Endodermal cell (in vitro differentiated cells): ENCODE results near the gene TAF15. TPM values are rescaled to one million over a fixed set of nuclear protein-coding genes. Genes with fewer than 3 reads are reported as not detected.

Experiments
- DNase-seq: peaks from one replicate; pipeline ENCODE4 v3.0.0-alpha.2; 2017
- H3K27ac ChIP-seq: 2 replicates; pipeline ENCODE4 v1.5.1; 2013; ENCODE audit warnings: mild to moderate bottlenecking, low read depth, low read length, moderate library complexity
- H3K27me3 ChIP-seq: 2 replicates; pipeline ENCODE4 v1.6.1; 2013; ENCODE audit warnings: mild to moderate bottlenecking, low read length, moderate library complexity; ENCODE audit not compliant: insufficient read depth, control insufficient read depth, poor library complexity, severe bottlenecking
- H3K36me3 ChIP-seq: 2 replicates; pipeline ENCODE4 v1.7.0; 2013; ENCODE audit warnings: mild to moderate bottlenecking, low read length, moderate library complexity; ENCODE audit not compliant: control insufficient read depth, insufficient read depth
- H3K4me1 ChIP-seq: one replicate; pipeline ENCODE4 v1.7.0; 2013; ENCODE audit warnings: low read length; ENCODE audit not compliant: control insufficient read depth, insufficient read depth
- H3K4me3 ChIP-seq: 2 replicates; pipeline ENCODE4 v1.5.1; 2013; ENCODE audit warnings: mild to moderate bottlenecking, low read length, moderate library complexity
- H3K9ac ChIP-seq: 2 replicates; pipeline ENCODE4 v1.6.1; 2013; ENCODE audit warnings: mild to moderate bottlenecking, low read length, moderate library complexity; ENCODE audit not compliant: poor library complexity, severe bottlenecking; ENCODE audit errors: extremely low read depth
- H3K9me3 ChIP-seq: 2 replicates; pipeline ENCODE4 v1.6.1; 2013; ENCODE audit warnings: mild to moderate bottlenecking, low read length, moderate library complexity; ENCODE audit not compliant: control insufficient read depth
- H3K27ac Mint-ChIP-seq: 2 replicates; pipeline ENCODE4 v1.8.0; 2020; ENCODE audit warnings: mixed read lengths
- H3K27me3 Mint-ChIP-seq: 2 replicates; pipeline ENCODE4 v1.8.0; 2021; ENCODE audit warnings: mild to moderate bottlenecking, mixed read lengths; ENCODE audit not compliant: insufficient read depth
- H3K36me3 Mint-ChIP-seq: 2 replicates; pipeline ENCODE4 v1.8.0; 2020; ENCODE audit warnings: low read depth, mixed read lengths
- H3K4me1 Mint-ChIP-seq: 2 replicates; pipeline ENCODE4 v1.8.0; 2020; ENCODE audit warnings: mixed read lengths
- H3K4me3 Mint-ChIP-seq: 2 replicates; pipeline ENCODE4 v1.8.0; 2020; ENCODE audit warnings: mild to moderate bottlenecking, moderate library complexity, mixed read lengths
- H3K9me3 Mint-ChIP-seq: 2 replicates; pipeline ENCODE4 v1.8.0; 2020; ENCODE audit warnings: mild to moderate bottlenecking, mixed read lengths
- WGBS, 2 experiments: methylation state at CpG; one replicate each; pipeline versions ENCODE4 v1.1.5 to v1.1.7; 2013; ENCODE audit warnings: missing lambda C conversion rate in 2 of 2, mixed read lengths in 1 of 2; ENCODE audit not compliant: insufficient coverage in 1 of 2, insufficient read length in 1 of 2; 5-methylcytosine and 5-hydroxymethylcytosine counted together
- total RNA-seq, 2 donors: library from RNA; stranded (reverse); fragmentation: NEBNext Ultra II Directional in 1 of 2; extraction: Animal tissue kit (Norgen Biotek cat#: 25700) in 1 of 2; gene quantifications; 2 replicates in 1 of 2; 3 replicates in 1 of 2; pipeline ENCODE4 v1.2.1, GENCODE V29; 2021
- TF ChIP-seq, protein P1 (sequence below): fragments of 200-600 bp; sonication (generic); conservative IDR thresholded peaks from 2 replicates; pipeline ENCODE4 v1.5.0; 2021; ENCODE audit warnings: antibody characterized with exemption, mild to moderate bottlenecking

The TAF15 gene
- total RNA-seq, 2 donors from 2014 or later, result 230 to 247 TPM

DNA sequence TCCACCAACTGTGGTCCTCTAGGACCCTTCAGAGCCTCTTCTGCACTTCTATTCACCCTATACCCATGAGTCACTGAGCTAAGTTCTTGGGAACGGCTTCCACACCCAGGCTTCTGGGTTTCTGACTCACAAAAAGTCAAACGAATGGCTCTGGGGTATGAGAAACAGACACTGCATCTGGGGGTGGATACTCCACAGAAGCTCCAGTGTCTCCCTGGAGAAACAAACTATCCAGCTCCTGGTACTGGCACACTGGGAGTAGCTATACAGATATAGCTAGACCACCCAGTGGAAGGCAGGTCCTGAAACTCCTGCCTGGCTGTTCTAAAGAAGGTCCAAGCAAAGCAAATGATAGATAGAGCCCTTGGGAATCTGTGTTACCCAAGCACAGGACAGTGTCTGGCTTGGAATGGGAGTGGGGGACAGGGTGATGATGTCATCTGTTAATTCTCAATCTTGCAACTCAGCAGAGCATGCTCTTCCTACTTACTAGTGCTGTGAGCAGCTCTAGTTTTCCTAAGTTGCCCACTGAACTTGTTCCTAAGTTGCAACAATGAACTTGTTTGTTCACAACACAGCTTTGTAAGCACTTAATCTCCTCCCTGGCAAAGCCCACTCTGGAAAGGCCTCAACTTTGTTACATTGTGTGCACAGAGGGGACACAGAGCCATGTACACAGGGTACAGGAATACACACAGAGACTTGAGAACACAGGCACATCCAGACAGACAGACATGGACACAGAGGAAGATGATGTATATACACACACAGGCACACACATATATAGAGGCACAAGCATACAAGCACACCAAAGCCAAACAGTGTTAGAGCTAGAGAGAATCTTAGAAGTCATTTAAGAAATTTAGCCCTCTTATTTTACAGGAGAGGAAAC, 20.6 kb upstream of the TAF15 start:
- TF ChIP-seq, protein P1, sequence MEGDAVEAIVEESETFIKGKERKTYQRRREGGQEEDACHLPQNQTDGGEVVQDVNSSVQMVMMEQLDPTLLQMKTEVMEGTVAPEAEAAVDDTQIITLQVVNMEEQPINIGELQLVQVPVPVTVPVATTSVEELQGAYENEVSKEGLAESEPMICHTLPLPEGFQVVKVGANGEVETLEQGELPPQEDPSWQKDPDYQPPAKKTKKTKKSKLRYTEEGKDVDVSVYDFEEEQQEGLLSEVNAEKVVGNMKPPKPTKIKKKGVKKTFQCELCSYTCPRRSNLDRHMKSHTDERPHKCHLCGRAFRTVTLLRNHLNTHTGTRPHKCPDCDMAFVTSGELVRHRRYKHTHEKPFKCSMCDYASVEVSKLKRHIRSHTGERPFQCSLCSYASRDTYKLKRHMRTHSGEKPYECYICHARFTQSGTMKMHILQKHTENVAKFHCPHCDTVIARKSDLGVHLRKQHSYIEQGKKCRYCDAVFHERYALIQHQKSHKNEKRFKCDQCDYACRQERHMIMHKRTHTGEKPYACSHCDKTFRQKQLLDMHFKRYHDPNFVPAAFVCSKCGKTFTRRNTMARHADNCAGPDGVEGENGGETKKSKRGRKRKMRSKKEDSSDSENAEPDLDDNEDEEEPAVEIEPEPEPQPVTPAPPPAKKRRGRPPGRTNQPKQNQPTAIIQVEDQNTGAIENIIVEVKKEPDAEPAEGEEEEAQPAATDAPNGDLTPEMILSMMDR, result no peak
- H3K27me3 ChIP-seq, result peaks cover 53% of the 10 kb centered on the region
- 50 to 69% methylated on average over 1 to 2 of the region's 2 CpGs for WGBS, 2 experiments
- no peaks in the 10 kb centered on the region for H3K9me3 ChIP-seq
- H3K9me3 Mint-ChIP-seq, result no peaks in the 10 kb centered on the region
- H3K4me3 ChIP-seq, result no peak overlapping the region
- H3K4me1 ChIP-seq, result no peaks in the 10 kb centered on the region
- no peaks in the 10 kb centered on the region for H3K4me1 Mint-ChIP-seq
- H3K36me3 Mint-ChIP-seq, result no peaks in the 10 kb centered on the region
- DNase-seq, result no peak
- H3K27ac ChIP-seq, result no peak overlapping the region
- peaks cover 54% of the 10 kb centered on the region for H3K27me3 Mint-ChIP-seq
- no peaks in the 10 kb centered on the region for H3K36me3 ChIP-seq
- H3K27ac Mint-ChIP-seq, result no peak overlapping the region
- H3K9ac ChIP-seq, result no peak overlapping the region
- no peak overlapping the region for H3K4me3 Mint-ChIP-seq

DNA sequence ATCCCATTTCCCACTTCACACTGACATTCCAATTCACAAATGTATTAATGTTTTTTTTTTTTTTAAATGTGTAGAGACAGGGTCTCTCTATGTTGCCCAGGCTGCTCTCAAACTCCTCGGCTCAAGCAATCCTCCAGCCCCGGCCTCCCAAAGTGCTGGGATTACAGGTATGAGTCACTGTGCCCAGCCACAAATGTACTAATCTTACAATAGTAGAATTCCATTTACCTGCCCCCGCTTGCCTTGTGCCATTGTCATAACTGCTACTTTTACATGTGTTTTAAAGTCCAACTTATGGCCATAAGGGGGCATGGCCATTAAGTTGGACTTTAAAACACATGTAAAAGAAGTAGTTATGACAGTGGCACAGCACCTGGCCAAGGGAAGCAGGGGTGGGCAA, 18.4 kb upstream of the TAF15 start:
- H3K27me3 ChIP-seq, result peaks cover 74% of the 10 kb centered on the region
- peak; percentile 19 for DNase-seq
- no peaks in the 10 kb centered on the region for H3K4me1 Mint-ChIP-seq
- H3K27ac ChIP-seq, result no peak overlapping the region
- H3K27me3 Mint-ChIP-seq, result peaks cover 69% of the 10 kb centered on the region
- H3K4me1 ChIP-seq, result no peaks in the 10 kb centered on the region
- H3K27ac Mint-ChIP-seq, result no peak overlapping the region
- H3K9me3 Mint-ChIP-seq, result no peaks in the 10 kb centered on the region
- 73 to 90% methylated on average over 2 to 3 of the region's 3 CpGs for whole genome bisulfite sequencing, 2 experiments
- H3K36me3 Mint-ChIP-seq, result no peaks in the 10 kb centered on the region
- H3K4me3 Mint-ChIP-seq, result no peak overlapping the region
- no peaks in the 10 kb centered on the region for H3K9me3 ChIP-seq
- H3K36me3 ChIP-seq, result no peaks in the 10 kb centered on the region
- no peak overlapping the region for H3K4me3 ChIP-seq
- no peak overlapping the region for H3K9ac ChIP-seq
- TF ChIP-seq, protein P1, result no peak

DNA sequence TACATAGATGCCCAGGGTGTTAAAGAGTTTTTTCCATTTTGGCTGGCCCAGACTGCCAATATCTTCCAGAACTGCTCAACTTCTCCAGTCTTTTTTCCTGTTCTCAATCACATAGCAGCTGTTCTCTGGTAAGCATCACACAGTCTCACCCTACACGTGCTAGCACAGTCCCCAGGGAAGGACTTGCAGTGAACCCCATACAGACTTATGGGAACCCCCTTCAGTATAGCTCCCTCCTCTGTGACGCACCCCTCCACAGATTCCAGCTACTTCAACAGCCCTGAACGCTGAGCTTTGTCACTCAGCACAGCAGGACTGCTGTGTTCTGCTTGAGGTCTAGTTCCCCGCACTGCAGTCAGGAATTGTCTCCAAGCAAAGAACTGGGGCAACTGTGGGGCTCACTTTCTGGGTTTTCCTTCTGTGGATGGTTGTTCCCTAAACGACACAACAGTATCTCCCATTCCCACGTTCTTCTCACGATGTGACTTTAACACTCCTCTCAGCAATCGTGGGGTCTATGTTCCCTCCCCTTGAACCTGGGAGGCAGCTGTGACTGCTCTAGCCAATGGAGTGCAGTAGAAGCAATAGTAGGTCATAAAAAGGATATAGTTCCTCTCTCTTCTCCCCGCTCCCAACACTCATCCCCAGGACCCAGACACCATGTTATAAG, 17.5 kb upstream of the TAF15 start:
- H3K36me3 ChIP-seq, result no peaks in the 10 kb centered on the region
- no peak overlapping the region for H3K9ac ChIP-seq
- 69 to 74% methylated on average over 5 to 9 of the region's 9 CpGs for WGBS, 2 experiments
- Mint-ChIP-seq H3K27me3 (peaks cover 79% of the 10 kb centered on the region), H3K4me1 (no peaks in the 10 kb centered on the region), H3K27ac (no peak overlapping the region), H3K9me3 (no peaks in the 10 kb centered on the region), H3K36me3 (no peaks in the 10 kb centered on the region), H3K4me3 (no peak overlapping the region)
- H3K4me3 ChIP-seq, result no peak overlapping the region
- H3K27ac ChIP-seq, result no peak overlapping the region
- H3K4me1 ChIP-seq, result no peaks in the 10 kb centered on the region
- H3K27me3 ChIP-seq, result peaks cover 84% of the 10 kb centered on the region
- TF ChIP-seq, protein P1, result no peak
- peak; percentile 39 for DNase-seq
- H3K9me3 ChIP-seq, result no peaks in the 10 kb centered on the region
